Measurements from ENCODE around the gene CDK12. TPM values are rescaled to one million over a fixed set of nuclear protein-coding genes. Genes with fewer than 3 reads are reported as not detected.

CDK12 gene
- total and polyA plus RNA-seq, 4 donors, result 7.5 to 30.3 (median 15.0) TPM

DNA sequence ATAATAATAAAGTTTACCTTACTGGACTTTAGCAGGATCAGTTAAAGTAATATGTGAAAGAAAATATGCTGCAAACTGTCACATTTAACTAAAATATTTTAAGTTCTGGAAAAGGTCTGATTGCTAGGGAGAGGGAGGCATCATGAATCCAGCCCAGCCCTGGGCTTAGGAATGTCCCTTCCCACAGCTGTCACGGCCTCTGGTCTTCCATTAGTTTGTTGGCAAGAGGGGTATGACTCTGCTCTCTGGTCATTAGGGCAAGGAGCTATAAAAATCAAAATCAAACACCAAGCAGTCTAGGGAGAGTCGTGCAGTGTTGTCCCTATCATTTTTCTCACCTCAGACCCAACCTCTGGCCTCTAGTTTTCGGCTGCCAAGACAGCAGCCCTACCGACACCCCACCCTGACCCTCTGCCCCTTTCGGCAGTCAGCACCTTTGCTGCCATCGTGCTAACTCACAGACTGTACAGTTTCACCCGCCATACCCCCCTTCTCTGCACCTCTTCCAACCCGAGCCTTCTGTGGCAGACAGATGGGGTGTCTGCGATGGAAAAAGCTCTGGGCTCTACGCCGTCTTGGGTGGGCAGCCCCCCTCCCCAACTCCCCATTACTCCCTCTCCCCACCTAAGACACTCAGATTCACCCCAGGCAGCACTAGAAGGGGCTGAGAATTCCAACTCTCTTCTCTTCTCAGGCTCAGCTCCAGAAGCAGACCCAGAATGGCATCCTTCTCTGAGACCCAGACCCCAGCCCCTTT is 105.0 kb downstream of the CDK12 start:
- H3K4me1 ChIP-seq (ENCODE audit: control insufficient read depth in 4 of 4, insufficient read depth in 4 of 4, low read length in 3 of 4), result no peaks in the 10 kb centered on the region
- no peak overlapping the region for H3K9ac ChIP-seq (ENCODE audit: low read depth in 1 of 2, low read length in 2 of 2)
- peaks cover 5 to 42% (median 12%) of the 10 kb centered on the region in 4 donors for H3K36me3 ChIP-seq (ENCODE audit: control insufficient read depth in 4 of 4, insufficient read depth in 3 of 4, low read depth in 1 of 4, low read length in 3 of 4)
- WGBS, result 94% methylated on average over 11 of the region's 11 CpGs
- H3K27ac ChIP-seq (ENCODE audit: low read depth in 1 of 2, low read length in 2 of 2), result no peak overlapping the region
- H3K27me3 ChIP-seq (ENCODE audit: control insufficient read depth in 4 of 4, insufficient read depth in 4 of 4, low read length in 3 of 4), result no peaks in the 10 kb centered on the region
- peaks cover 0 to 1% (median 0%) of the 10 kb centered on the region in 4 donors for H3K9me3 ChIP-seq (ENCODE audit: control insufficient read depth in 4 of 4, low read length in 3 of 4)
- TF ChIP-seq EGR1 (IDR thresholded peaks at IDR 0.05; ENCODE audit: low read depth in 2 of 2) (no peak), RAD21 (IDR thresholded peaks at IDR 0.05) (no peak), JUND (IDR thresholded peaks at IDR 0.05) (no peak), GABPA (IDR thresholded peaks at IDR 0.05 in 1 of 2, conservative IDR thresholded peaks at IDR 0.05 in 1 of 2) (no peak), HNF4G (IDR thresholded peaks at IDR 0.05) (no peak), TAF1 (conservative IDR thresholded peaks at IDR 0.05) (no peak), NR2F2 (IDR thresholded peaks at IDR 0.05) (no peak), CTCF (IDR thresholded peaks at IDR 0.05; ENCODE audit: low read depth, low read length, missing input control) (no peak), ZBTB33 (IDR thresholded peaks at IDR 0.05) (no peak), FOXA2 (IDR thresholded peaks at IDR 0.05) (no peak)
- TF ChIP-seq, protein P1, sequence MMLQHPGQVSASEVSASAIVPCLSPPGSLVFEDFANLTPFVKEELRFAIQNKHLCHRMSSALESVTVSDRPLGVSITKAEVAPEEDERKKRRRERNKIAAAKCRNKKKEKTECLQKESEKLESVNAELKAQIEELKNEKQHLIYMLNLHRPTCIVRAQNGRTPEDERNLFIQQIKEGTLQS (IDR thresholded peaks at IDR 0.05), result no peak
- TF ChIP-seq, protein P2, sequence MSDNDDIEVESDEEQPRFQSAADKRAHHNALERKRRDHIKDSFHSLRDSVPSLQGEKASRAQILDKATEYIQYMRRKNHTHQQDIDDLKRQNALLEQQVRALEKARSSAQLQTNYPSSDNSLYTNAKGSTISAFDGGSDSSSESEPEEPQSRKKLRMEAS (IDR thresholded peaks at IDR 0.05), result no peak
- H3K4me3 ChIP-seq (ENCODE audit: low read depth in 1 of 3, low read length in 3 of 3), result no peak overlapping the region
- DNase-seq (ENCODE audit: low spot score), result no peak

GRCh38 chr17:39568702-39569101 is 107.4 kb downstream of the CDK12 start:
- WGBS, result 93% methylated on average over 9 of the region's 9 CpGs
- Histone ChIP-seq H3K27me3 (ENCODE audit: control insufficient read depth in 4 of 4, insufficient read depth in 4 of 4, low read length in 3 of 4) (no peaks in the 10 kb centered on the region), H3K4me1 (ENCODE audit: control insufficient read depth in 4 of 4, insufficient read depth in 4 of 4, low read length in 3 of 4) (peaks cover 0 to 1% (median under 1%) of the 10 kb centered on the region in 4 donors)

More at GRCh38 chr17:39568702-39569101, 107.4 kb downstream of the CDK12 start:
- Histone ChIP-seq H3K36me3 (ENCODE audit: control insufficient read depth in 4 of 4, insufficient read depth in 3 of 4, low read depth in 1 of 4, low read length in 3 of 4) (peaks cover 2 to 37% (median 10%) of the 10 kb centered on the region in 4 donors), H3K4me3 (ENCODE audit: low read depth in 1 of 3, low read length in 3 of 3) (no peak overlapping the region), H3K9ac (ENCODE audit: low read depth in 1 of 2, low read length in 2 of 2) (no peak overlapping the region), H3K9me3 (ENCODE audit: control insufficient read depth in 4 of 4, low read length in 3 of 4) (peaks cover 0 to 1% (median 0%) of the 10 kb centered on the region in 4 donors), H3K27ac (ENCODE audit: low read depth in 1 of 2, low read length in 2 of 2) (no peak overlapping the region)
- DNase-seq (ENCODE audit: low spot score), result no peak
- TF ChIP-seq FOXA2 (IDR thresholded peaks at IDR 0.05) (no peak), EGR1 (IDR thresholded peaks at IDR 0.05; ENCODE audit: low read depth in 2 of 2) (no peak), HNF4G (IDR thresholded peaks at IDR 0.05) (no peak)
- TF ChIP-seq, protein P1 (IDR thresholded peaks at IDR 0.05), result no peak

Measured in liver (tissue), 9 donors.